ENCODE measurements around the gene CNOT11. TPM values are rescaled to one million over a fixed set of nuclear protein-coding genes. Genes with fewer than 3 reads are reported as not detected.

CNOT11 gene
- total and polyA plus RNA-seq, 2 of the 8 experiments (the other 6 are each of a cell fraction or from before 2014, with no cell fraction given): 41.5 to 54.6 TPM

DNA sequence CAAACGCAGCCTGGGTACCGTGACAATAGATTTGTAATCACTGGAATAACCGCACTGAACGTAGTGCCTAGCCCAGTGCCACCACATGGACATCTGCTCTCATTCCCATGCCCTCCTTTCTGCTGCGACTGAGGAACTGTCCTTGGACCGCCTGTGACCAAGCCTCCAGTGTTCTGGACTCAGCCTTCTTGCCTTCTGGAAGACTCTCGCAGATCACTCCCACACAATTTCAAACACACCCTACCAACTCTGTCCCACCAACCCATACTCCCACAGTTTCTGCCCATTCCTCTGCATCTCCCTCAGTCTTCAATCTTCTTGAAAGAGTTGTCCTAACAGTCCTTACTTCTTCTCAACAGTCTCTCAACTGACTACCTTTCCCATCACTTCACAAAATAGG lies 53.7 kb downstream of the CNOT11 start (continued):
- TF ChIP-seq, protein P1, sequence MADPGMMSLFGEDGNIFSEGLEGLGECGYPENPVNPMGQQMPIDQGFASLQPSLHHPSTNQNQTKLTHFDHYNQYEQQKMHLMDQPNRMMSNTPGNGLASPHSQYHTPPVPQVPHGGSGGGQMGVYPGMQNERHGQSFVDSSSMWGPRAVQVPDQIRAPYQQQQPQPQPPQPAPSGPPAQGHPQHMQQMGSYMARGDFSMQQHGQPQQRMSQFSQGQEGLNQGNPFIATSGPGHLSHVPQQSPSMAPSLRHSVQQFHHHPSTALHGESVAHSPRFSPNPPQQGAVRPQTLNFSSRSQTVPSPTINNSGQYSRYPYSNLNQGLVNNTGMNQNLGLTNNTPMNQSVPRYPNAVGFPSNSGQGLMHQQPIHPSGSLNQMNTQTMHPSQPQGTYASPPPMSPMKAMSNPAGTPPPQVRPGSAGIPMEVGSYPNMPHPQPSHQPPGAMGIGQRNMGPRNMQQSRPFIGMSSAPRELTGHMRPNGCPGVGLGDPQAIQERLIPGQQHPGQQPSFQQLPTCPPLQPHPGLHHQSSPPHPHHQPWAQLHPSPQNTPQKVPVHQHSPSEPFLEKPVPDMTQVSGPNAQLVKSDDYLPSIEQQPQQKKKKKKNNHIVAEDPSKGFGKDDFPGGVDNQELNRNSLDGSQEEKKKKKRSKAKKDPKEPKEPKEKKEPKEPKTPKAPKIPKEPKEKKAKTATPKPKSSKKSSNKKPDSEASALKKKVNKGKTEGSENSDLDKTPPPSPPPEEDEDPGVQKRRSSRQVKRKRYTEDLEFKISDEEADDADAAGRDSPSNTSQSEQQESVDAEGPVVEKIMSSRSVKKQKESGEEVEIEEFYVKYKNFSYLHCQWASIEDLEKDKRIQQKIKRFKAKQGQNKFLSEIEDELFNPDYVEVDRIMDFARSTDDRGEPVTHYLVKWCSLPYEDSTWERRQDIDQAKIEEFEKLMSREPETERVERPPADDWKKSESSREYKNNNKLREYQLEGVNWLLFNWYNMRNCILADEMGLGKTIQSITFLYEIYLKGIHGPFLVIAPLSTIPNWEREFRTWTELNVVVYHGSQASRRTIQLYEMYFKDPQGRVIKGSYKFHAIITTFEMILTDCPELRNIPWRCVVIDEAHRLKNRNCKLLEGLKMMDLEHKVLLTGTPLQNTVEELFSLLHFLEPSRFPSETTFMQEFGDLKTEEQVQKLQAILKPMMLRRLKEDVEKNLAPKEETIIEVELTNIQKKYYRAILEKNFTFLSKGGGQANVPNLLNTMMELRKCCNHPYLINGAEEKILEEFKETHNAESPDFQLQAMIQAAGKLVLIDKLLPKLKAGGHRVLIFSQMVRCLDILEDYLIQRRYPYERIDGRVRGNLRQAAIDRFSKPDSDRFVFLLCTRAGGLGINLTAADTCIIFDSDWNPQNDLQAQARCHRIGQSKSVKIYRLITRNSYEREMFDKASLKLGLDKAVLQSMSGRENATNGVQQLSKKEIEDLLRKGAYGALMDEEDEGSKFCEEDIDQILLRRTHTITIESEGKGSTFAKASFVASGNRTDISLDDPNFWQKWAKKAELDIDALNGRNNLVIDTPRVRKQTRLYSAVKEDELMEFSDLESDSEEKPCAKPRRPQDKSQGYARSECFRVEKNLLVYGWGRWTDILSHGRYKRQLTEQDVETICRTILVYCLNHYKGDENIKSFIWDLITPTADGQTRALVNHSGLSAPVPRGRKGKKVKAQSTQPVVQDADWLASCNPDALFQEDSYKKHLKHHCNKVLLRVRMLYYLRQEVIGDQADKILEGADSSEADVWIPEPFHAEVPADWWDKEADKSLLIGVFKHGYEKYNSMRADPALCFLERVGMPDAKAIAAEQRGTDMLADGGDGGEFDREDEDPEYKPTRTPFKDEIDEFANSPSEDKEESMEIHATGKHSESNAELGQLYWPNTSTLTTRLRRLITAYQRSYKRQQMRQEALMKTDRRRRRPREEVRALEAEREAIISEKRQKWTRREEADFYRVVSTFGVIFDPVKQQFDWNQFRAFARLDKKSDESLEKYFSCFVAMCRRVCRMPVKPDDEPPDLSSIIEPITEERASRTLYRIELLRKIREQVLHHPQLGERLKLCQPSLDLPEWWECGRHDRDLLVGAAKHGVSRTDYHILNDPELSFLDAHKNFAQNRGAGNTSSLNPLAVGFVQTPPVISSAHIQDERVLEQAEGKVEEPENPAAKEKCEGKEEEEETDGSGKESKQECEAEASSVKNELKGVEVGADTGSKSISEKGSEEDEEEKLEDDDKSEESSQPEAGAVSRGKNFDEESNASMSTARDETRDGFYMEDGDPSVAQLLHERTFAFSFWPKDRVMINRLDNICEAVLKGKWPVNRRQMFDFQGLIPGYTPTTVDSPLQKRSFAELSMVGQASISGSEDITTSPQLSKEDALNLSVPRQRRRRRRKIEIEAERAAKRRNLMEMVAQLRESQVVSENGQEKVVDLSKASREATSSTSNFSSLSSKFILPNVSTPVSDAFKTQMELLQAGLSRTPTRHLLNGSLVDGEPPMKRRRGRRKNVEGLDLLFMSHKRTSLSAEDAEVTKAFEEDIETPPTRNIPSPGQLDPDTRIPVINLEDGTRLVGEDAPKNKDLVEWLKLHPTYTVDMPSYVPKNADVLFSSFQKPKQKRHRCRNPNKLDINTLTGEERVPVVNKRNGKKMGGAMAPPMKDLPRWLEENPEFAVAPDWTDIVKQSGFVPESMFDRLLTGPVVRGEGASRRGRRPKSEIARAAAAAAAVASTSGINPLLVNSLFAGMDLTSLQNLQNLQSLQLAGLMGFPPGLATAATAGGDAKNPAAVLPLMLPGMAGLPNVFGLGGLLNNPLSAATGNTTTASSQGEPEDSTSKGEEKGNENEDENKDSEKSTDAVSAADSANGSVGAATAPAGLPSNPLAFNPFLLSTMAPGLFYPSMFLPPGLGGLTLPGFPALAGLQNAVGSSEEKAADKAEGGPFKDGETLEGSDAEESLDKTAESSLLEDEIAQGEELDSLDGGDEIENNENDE (IDR thresholded peaks at IDR 0.05; ENCODE audit: insufficient replicate concordance, low read length): no peak
- TF ChIP-seq GABPA (IDR thresholded peaks at IDR 0.05; ENCODE audit: borderline replicate concordance, insufficient read depth, low read length) (no peak), BACH1 (IDR thresholded peaks at IDR 0.05; ENCODE audit: low read length) (no peak)
- TF ChIP-seq, protein P2, sequence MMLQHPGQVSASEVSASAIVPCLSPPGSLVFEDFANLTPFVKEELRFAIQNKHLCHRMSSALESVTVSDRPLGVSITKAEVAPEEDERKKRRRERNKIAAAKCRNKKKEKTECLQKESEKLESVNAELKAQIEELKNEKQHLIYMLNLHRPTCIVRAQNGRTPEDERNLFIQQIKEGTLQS (IDR thresholded peaks at IDR 0.05; ENCODE audit: insufficient read depth, low read depth, low read length): no peak
- TF ChIP-seq, protein P3, sequence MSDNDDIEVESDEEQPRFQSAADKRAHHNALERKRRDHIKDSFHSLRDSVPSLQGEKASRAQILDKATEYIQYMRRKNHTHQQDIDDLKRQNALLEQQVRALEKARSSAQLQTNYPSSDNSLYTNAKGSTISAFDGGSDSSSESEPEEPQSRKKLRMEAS (IDR thresholded peaks at IDR 0.05): no peak
